A204.1 (cell line): ENCODE measurements around the gene ERP27.

Experiments
- FAIRE-seq: peaks from 2 replicates; lab custom pipeline; 2012; peaks lifted over from hg19 to GRCh38; lab: Jason Lieb, UNC

Gene ERP27

DNA sequence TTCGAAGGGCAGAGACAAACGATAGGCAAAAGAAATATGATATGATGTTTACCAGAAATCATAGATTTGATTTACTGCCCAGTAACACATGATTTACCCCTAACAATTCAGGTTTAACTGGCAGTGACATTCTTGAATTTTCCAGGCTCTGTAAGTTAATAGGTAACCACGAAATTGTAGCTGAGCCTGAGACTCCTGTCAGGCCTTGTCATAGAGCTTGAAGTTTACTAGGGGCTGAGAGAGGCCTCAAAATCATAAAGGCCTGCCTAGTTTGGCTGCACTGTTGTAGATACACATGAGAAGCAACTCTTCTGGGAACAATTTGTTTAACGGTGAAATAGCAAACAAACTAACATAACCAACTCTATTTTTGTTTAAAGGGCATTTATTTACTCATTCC, 3.3 kb downstream of the ERP27 start:
- FAIRE-seq = no peak

DNA sequence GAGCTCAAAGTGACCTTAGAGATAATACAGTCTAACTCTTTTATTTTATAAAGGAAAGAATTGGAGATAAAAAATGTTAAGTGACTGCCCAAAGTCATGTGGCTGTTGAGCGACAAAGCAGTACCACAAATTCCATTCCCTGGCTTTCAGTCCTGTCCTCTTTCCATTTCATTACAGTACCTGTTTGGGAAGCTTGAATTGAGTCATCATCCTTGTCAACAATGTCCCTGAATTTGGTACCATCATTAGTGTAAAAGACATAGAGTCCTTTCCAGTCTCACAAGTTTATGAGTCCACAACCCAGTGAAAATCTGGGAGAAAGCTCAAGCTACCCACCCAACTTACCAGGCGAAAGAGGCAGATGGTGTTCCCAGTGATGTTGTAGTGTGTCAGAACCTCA, 3.8 kb downstream of the ERP27 start:
- FAIRE-seq = no peak

DNA sequence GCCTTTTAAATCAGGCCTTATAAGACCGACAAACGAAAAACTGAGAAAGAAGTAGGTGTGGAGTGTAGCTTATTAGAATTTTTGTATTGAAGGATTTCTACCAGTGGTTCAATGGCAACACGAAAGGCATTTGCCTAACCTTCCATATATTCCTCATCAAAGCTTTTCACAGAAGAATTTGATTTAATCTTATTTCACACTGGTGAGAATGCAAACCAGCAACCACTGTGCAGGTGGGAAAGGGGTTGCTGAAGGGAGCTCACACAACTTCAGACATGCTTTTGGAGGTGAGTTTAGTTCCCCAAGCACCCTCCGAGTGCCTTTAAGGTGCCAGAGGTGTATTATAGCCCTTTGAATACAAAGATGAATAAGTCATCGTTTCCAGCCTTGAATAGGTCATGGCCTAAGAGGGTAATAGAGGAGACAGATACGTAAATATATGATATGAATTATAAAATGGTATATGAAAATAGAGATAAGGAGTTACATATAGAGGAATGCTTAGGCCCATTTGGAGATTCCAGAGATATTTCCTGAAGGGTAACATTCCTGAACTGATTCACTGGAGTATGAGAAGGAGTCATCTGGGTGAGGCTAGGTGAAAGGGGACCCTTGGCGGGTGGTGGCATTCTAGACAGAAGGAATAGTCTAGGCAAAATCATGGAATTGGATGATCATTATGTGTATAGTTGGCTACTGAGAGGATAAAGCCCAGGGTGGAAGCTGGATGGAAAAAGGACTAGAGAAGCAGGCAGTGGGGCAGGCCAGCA, 6.4 kb downstream of the ERP27 start:
- FAIRE-seq = no peak

DNA sequence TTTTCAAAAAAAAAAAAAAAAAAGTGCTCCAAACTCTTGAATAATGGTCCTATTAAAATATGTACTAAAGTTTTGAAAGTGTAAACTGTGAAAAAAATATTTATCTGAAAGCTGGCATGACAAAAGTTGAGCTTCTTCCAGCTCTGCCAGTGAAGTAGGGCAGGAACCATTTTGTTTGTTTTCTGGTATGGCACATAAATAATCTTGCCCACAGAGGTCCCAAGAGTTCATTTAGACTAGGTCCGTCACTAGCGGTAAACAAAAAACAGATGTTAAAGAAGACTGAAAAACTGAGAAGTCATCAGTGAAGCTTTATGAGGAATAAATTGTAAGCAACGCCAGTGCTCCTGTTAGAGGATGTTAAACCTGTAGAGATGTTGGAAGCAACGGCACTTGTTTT, 7.0 kb downstream of the ERP27 start:
- no peak for FAIRE-seq

DNA sequence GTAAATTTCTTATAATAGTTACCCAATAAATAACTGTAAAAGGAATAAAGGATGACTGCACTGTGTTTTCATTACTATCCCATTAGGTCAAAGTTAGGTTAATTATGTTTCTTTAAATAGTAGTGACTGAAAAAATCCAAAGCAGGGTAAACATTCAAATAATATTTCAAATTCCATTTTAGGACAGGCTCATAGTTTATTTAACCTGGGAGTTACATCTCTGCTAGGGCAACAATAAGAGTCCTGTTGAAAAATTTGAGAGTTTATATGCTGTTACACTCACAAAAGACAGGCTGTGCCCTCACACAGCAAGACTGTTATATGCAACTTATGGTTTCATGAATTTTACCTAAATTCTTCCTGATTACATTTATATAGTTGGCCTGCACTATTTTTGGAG, 8.0 kb downstream of the ERP27 start:
- FAIRE-seq = no peak

DNA sequence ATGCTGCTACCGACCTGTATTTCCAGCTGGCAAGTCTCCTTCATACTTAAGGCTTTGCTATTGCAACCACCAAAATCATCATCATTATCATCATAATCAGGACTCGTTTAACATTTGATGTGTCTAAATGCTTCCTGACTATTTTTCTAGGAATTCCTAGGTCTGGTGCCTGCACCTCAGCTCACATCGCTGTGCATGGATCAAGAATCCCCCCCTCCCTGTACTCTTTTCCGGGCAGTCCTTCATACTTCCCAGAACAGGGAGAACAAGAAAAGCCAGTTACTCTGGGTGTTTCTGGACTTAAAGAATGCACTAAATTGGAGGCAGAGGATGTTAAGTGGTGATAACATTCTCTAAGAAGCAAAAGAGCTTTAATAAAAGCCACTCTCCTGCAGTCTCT, 9.4 kb downstream of the ERP27 start:
- no peak for FAIRE-seq

DNA sequence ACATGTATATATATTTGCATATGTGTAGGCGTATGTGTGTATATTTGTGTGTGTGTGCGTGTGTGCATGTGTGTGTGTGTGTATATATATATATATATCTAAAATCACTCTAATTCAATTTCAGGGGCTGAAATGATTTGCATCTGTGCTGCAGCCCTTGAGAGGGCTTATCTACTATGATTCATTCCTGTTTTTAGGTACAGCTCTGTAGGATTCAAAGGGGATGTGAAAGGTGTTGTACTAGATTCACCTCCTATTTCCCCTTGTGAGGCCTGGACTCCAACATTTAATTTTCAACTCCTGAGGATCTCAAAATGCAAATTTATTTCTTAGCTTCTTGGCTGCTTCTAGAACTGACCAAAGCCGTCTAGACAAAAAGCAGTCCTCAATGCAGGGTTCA, 11.1 kb downstream of the ERP27 start:
- FAIRE-seq = no peak

DNA sequence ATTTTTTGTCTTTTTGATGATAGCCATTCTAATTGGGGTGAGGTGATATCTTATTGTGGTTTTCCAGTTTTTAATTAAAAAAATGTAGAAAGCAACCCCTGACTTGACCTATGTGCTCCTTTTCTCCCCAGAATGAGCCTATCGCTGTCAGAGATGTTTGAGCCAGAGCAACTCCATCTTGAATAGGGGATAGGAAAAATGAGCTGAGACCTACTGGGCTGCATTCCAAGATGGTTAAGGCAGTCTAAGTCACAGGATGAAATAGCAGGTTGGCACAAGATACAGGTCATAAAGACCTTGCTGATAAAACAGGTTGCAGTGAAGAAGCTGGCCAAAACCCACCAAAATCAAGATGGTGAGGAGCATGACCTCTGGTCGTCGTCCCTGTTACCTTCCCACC, 13.8 kb downstream of the ERP27 start:
- FAIRE-seq = no peak

DNA sequence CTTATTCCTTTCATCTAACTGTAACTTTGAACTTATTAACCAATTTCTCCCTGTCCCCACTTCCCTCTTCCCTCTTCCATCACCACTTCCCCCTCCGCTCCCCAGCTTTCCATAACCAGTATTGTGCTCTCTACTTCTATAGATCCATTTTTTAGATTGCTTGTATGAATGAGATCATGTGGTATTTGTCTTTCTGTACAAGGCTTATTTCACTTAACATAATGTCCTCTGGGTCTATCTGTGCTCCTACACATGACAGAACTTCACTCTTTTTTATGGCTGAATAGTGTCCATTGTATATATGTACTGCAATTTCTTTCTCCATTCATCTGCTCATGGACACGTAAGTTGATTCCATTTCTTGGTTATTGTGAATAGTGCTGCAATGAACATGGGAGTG, 14.4 kb downstream of the ERP27 start:
- no peak for FAIRE-seq

DNA sequence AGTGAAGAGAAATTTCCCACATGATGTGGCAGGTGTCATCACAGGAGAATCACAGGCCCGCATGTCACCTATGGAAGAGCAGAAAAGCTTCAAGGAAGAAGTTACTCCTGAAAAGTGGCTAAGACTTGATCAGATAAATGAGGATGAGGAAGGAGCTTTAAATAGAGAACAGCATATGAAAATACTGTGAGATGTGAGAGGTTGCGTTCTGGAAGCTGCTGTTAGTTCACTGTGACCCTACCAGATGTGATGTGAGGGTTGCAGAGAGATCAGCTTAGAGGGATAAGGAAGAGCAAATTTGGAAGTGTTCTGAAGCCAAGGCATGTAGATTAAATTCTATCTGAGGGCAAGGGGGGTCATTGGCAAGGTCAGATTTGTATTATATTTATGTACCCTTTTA, 17.1 kb downstream of the ERP27 start:
- no peak for FAIRE-seq

DNA sequence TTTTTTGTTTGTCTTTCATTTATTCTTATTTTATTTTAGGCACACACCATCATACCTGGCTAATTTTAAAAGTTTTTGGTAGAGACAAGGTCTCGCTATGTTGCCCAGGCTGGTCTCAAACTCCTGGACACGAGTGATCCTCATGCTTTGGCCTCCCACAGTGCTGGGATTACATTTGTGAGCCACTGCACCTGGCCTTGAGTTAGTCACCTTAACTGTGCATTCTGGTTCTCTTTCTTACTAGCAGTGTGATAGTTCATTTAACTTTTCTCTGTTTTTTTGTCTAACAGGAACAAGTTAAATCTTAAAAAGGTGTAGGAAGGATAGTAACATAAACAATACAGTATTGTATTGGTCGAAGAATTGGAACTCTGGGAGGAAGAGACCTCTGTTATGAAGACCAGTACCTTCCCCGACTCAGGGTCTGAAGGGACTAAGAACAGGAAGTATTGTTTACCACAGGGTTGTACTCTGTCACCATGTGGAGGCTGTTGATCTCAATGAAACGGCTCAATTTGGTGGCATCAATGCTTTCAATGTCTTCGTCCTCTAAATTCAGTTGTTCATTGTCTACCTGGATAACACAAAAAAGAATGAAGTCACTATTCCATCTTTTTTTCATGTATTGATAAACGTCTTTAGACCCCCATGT, 17.7 kb downstream of the ERP27 start:
- FAIRE-seq = no peak

DNA sequence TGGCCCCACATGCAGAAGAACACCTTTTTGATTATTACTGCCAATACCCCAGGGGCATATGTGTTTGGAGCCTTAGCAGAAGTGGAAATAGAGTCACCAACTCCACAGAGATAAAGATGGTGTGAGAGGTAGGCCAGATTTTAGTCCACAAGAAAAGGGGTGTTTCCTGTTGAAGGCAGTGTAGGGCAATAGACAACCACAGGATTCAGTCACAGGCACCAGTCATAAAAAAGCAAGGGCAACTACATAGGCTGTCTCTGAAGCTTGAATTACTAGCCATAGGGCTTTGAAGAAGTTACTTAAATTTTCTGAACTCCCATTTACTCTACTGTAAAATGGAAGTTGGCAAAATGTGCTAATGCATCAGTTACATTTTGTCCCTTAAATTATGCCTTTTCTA, 18.9 kb downstream of the ERP27 start:
- FAIRE-seq = no peak

DNA sequence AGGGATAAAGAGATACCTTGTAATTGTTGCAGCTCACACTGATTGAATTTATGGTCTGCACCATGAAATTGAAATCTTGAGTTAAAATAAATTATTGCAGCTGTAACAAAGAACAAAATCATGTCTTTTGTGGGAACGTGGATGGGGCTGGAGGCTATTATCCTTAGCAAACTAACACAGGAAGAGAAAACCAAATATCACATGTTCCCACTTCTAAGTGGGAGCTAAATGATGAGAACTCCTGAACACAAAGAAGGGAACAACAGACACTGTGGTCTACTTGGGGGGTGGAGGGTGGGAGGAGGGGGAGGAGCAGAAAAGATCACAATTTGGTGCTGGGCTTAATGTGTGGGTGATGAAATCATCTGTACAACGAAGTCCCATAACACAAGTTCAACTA, 22.6 kb downstream of the ERP27 start:
- no peak for FAIRE-seq

DNA sequence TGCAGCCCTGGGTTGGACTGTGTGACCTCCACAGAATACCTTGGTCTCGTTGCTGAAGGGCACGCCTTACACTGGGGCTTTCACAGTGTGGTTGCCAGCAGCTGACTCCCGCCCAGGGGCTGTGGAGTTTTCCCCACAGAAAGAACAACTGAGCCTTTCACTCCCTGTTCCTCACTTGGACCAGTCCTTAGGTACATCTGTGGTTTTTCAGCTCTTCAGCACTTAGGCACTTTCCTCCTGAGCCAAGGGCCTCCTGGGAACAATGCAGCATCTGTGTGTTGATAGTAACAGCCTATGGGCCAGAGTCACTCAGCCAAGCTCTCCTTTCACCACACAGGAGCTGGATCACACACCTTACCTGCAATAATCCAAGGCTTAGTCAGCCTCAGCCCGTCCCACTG, 25.0 kb downstream of the ERP27 start:
- FAIRE-seq = no peak

DNA sequence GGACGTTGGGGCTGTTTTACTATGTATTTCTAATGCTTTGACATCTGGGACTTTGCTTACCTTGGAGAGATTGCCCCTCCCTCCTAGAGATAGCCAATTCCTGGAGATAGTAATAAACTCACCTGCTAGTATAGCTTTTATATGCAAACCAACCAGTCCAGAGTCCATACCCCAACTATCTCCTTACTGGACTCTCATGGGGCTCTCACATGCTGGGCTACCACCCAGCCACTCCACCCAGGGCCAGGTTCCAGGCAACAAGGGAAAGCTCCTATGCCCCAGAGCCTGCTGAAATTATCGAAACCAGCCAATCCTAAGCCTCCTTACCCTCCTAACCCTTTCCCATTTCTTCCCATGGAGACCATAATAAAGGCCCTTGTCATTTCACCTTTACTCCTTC, 27.2 kb downstream of the ERP27 start:
- no peak for FAIRE-seq

DNA sequence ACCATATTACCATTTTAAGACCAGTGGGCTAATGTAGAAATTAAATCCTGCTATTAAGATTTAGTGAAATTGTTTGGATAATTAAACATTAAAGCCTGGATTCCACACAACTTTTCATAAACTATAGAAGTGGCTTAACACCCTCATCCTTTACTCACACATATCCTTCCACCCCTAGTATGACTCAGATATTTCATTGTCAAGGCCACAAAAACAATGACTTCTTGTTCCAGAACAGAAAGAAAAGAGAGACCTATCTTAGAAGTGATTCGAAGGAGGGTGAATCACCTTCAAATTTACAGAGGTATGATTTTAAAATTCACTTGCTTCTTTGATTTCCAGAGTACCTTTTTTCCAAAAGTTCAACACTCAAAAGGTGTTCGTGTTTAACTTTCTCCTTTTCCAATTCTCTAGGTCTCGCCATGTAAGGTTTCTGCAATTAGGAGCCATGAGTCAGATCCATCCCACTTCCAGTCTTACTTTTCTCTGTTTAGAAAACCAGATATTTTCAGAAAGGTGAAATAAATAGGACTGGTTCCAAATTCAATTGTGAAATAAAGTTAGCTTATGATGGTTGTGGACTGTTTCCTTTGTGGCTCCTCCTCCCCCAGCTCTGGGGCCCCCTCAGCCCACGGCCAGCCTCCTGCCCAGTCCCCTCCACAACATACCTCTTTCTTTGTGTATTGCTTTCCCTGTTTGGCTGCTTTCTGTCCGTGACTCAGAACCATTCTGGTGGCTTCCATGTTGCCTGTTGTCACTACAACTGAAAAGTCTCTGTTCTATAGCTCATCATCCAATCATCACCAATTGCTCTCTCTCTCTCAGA, 28.0 kb downstream of the ERP27 start:
- FAIRE-seq = no peak

DNA sequence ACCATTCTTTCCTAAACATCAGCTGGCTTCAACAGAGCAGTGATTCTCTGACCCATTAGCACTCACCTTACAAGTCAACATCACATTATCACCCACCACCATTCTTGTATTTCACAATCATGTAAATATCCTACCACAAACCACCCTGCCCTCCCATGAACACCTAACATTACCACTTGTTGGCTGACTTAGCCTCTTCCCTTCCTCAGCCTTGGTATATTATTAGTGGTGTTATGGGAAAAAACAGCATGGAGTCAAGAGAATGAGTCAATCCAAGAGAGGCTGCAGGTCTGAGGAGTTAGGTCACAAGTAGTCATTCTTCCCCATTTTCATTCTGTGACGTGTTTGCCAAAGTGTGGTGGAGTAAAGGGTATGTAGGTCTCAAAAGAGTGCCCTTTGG, 30.4 kb downstream of the ERP27 start:
- FAIRE-seq = no peak

DNA sequence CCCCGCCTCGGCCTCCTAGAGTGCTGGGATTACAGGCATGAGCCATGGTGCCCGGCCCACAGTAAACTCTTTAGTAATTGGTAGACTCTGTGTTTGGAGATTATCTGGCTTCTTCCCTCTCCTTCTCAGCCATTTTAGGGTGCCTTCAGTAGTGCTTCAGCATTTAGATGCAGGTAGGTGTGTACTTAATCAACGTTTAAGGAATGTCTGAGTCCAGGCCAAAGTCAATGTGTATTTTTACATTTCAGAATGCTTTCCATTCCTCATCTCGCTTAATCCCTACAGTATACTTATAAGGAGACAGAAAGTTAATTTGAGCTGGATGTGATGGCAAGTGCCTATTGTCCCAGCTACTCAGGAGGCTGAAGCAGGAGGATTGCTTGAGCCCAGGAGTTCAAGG, 32.2 kb downstream of the ERP27 start:
- FAIRE-seq = no peak

DNA sequence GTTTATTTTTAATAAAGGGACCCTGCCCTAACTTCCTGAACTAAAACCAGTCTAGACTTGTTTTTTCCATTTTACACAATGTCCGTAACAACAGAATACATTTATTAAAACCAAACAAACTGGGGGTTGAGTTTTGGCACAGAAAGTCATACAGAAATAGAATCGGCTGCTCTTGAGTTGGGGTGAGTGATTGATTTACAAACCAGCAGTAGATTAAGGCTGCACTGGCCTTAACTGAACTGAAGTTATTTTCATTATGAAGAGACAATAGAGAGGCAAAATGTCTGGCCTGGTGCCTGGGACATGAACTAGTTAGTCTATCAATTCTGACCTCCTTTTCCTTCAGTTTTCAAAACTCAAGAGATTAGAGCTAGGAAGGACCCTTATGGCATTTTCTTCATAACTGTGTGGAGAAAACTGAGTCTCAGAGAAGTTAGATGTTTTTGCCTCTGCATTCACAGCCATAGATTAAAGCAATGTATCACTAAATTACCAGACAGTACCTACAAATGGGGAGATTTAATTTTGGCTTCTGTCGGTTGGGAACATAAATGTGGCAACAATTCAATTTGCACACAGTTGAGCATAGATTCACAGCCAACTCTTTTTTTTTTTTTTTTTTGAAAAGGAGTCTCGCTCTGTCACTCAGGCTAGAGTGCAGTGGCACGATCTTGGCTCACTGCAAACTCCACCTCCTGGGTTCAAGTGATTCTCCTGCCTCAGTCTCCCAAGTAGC, 32.9 kb downstream of the ERP27 start:
- no peak for FAIRE-seq

DNA sequence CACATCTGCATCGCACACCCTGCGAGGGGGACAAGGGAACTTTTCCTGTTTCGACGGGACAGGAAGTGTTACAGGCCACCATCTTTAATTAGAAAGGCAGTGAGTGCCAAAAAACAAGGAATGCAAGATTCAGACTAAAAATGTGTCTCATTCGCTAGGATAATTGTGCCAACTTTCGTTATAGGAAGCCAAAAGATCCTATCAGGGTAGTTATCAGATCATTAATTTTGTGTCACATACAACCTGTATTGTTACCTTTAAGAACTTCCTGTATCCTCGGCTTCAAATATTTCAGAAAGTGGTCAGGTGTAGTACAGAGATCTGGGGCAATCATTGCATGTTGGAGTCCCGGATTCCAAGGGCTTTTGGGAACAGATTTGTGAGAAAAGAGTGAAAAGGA, 33.5 kb downstream of the ERP27 start:
- no peak for FAIRE-seq

DNA sequence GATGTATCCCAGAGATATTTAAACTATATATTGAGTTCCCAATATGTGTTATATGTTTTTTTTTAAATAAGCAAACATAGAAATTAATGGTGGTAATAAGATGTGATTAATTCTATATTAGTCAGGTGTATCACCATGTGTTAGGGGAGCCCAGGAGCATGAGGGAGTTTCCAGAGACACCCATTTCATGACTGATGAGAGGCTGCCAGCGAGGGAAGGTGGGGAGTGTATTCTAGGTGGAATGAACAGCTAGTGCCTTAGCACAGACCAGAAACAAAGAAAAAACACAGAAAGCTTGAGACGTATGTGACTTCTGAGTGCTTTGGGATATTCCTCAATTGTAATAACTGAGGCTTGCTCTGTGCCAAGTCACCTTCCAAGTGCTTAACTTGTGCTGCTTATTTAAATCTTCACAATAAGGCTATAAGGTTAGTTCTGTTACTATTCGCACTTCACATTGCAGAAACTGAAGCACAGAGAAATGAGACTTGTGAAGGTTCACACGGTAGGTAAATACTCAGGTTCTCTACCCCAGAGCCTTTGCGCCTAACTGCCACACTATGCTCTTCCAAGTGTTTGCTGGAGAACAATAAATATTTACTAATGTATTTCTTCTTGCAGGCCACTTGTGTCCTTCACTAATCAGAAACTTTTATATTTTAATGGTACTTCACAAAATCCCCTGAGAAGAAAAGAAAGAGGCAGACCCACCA, 34.8 kb downstream of the ERP27 start:
- FAIRE-seq = no peak

DNA sequence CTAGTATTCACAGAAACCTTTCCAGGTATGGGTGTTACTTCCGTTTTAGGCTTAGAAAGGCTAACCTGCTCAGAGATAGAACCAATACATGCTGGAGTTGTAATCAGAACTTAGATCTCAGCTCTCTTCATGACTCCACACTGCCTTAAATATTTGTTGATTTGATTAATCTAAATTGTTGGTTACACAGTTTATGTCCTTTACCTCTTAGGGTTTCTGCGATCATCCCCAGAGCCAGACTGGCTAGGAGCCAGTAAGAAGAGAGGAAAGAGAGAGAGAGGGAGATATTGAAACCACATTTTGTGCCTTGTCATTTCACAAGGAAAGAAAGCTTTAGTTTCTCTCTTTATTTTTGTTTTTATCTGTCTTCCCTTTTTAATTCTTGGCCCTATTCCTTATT, 35.9 kb downstream of the ERP27 start:
- FAIRE-seq = no peak
